ENCODE measurements around the gene TPST1. TPM values are rescaled to one million over a fixed set of nuclear protein-coding genes. Genes with fewer than 3 reads are reported as not detected.
A peak's percentile ranks its signal among the peaks of the same experiment; 100 is the strongest.

Gene TPST1
- total RNA-seq, 1 experiment from 2014 or later = 15.9 TPM

GRCh38 chr7:66205741-66206090 is 582 bp downstream of the TPST1 start:
- H3K18ac ChIP-seq (ENCODE audit: insufficient read length, low read depth, low read length) = peak overlapping the region; percentile 28
- WGBS (ENCODE audit: extremely low coverage, insufficient read length, low lambda C conversion rate) = no CpG with 5 or more reads among the region's 22 CpGs
- no peak overlapping the region for H3T11ph ChIP-seq (ENCODE audit: low read length)
- no peaks in the 10 kb centered on the region for H3K9me3 ChIP-seq (ENCODE audit: control insufficient read depth, low read depth, low read length)
- H3K14ac ChIP-seq (ENCODE audit: insufficient read depth, low read length) = peak overlapping the region; percentile 32
- no peaks in the 10 kb centered on the region for H3K27me3 ChIP-seq (ENCODE audit: insufficient read depth, low read length)
- H4K91ac ChIP-seq (ENCODE audit: insufficient read length, low read depth, low read length) = no peak overlapping the region
- Mint-ChIP-seq H3K4me1 (peaks cover 11 to 16% of the 10 kb centered on the region in 2 experiments), H3K4me3 (peak overlapping the region; percentile 94 to 96), H3K36me3 (ENCODE audit: insufficient read depth in 1 of 3, low read depth in 3 of 3) (peaks cover 3 to 7% (median 5%) of the 10 kb centered on the region in 3 experiments; a peak in 3 of 7 replicates), H3K9me3 (peaks cover 0 to 3% of the 10 kb centered on the region in 2 experiments; a peak in 2 of 5 replicates), H3K27me3 (ENCODE audit: low read depth) (peaks cover 25% of the 10 kb centered on the region), H3K27ac (peak overlapping the region in 2 of 3 experiments; percentile 93 to 99; a peak in 4 of 7 replicates)
- H2AFZ ChIP-seq (ENCODE audit: low read length) = no peak overlapping the region
- no peak overlapping the region for H2BK20ac ChIP-seq (ENCODE audit: low read depth, low read length, poor library complexity, severe bottlenecking)
- no peak for TF ChIP-seq CTCF (conservative IDR thresholded peaks at IDR 0.05)
- peaks cover 5% of the 10 kb centered on the region for H3K23me2 ChIP-seq (ENCODE audit: insufficient read length, low read depth, low read length, poor library complexity, severe bottlenecking)
- no peak overlapping the region for H2BK120ac ChIP-seq (ENCODE audit: low read depth, low read length, poor library complexity, severe bottlenecking)
- H3K56ac ChIP-seq (ENCODE audit: insufficient read length, low read depth, low read length) = no peak overlapping the region
- H3K4me1 ChIP-seq (ENCODE audit: insufficient read depth, low read length) = no peaks in the 10 kb centered on the region; the same call in 1 of the 2 replicates
- no peak overlapping the region for H2BK15ac ChIP-seq (ENCODE audit: low read depth, low read length)
- H4K8ac ChIP-seq (replicated peaks; ENCODE audit: insufficient read length, low read depth, low read length) = no peak overlapping the region
- no peaks in the 10 kb centered on the region for H3K79me1 ChIP-seq (ENCODE audit: insufficient read depth, low read depth, low read length, poor library complexity, severe bottlenecking)
- H3K4me2 ChIP-seq (ENCODE audit: insufficient read depth, insufficient read length, low read length) = peak overlapping the region; percentile 70
- H4K20me1 ChIP-seq (ENCODE audit: control insufficient read depth, insufficient read depth, insufficient read length) = no peaks in the 10 kb centered on the region
- peak overlapping the region; percentile 82 for H3K9ac ChIP-seq (ENCODE audit: extremely low read depth, insufficient read length, low read length)
- no peak overlapping the region for H2BK12ac ChIP-seq (ENCODE audit: insufficient read length, low read depth, low read length)
- no peaks in the 10 kb centered on the region for H3K79me2 ChIP-seq (ENCODE audit: insufficient read depth, low read length)
- no peak overlapping the region for H4K5ac ChIP-seq (ENCODE audit: insufficient read length, low read depth, low read length)
- H3K27ac ChIP-seq (ENCODE audit: insufficient read length, low read depth, low read length) = no peak overlapping the region
- H2BK5ac ChIP-seq (ENCODE audit: insufficient read length, low read length) = no peak overlapping the region
- no peak overlapping the region for H3K4ac ChIP-seq (ENCODE audit: low read depth, low read length)
- DNase-seq = peak; percentile 41
- no peak overlapping the region for H2AK5ac ChIP-seq (ENCODE audit: insufficient read length, low read length)
- H3K23ac ChIP-seq (ENCODE audit: insufficient read length, low read depth, low read length) = no peak overlapping the region
